Fibroblast of peridontal ligament (primary cell): ENCODE measurements around the gene CNPY1.

Experiments
- DNase-seq: peaks from one replicate; pipeline ENCODE4 v3.0.0-alpha.2; 2010; ENCODE audit errors: extremely low read depth

CNPY1 gene

DNA sequence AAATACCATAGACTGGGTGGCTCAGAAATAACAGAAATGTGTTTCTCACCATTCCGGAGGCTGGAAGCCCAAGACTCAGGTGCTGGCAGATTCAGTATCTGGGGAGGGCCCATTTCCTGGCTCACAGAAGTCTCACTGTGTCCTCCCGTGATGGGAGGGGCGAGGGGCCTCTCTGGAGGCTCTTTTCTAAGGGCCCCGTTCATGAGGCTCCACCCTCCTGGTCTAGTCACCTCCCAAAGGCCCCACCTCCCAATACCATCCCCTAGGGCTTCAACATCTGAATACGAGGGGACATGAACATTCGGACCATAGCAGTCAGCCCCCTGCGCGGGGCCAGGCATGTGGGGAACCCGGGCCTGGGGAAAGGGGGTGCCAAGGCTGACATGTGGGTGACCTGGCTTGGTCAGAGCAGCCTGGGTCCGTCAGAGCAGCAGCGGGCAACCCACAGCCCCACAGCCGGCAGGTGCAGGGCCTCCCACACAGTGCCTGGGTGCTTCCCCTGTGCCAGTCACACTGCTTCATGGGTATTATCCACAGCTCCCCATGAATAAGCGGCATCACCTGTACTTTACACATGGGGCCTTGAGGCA, 13.3 kb upstream of the CNPY1 start:
- DNase-seq = no peak

DNA sequence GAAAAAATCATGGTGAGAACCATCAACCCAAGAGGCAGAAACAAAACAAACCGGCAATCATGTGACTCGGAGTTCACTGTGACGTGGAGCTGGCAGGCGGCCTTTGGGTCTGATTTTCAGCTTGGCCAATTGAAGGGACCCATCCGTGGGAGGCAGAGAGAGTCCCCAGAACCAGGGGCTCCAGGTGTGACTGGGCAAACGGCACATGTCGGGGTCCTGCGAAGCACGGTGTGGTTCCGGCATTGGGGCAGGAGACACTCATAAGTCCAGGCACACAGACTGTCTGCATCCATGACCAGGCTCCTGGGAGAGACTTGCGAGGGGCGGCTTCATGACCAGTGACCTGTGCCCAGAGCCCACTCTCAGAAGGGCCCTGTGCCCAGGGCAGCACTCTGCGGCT, 12.6 kb upstream of the CNPY1 start:
- no peak for DNase-seq

DNA sequence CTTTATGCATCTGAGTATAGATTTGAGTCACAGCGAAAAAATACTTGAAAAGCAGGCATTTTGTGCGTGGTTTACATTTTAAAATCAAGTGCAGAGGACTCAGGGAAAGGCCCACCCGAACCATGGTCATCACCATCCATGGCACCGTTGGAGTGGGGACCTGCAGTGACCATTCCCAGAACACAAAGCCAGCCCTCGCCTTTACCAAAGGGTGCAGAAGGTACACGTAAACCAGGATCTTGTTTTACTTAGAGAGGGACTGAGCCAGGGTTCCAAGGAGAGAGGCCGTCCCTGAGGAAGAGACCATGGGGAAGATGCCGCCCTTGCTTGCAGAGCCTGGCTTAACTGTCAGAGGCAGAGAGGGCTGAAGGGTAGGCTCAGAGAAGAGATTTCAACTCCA, 12.0 kb upstream of the CNPY1 start:
- DNase-seq = no peak

DNA sequence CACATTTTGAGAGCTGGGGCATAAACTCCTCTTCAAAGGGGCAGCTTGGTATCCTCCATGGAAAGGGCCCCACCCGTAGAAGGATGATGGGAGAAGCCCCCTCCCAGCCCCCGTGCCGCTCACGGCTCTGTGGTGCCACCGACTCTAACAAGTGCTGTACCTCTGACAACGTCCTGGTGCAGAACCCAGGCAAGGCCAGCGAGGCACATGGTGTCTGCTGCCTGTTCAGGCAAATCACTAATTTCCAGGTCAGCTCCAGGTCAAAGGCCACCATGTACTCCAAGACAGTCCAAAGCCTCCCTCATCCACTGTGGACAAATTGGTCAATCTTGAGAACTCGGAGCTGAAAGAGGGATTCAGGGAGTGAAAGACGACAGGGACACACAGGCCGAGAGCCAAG, 11.4 kb upstream of the CNPY1 start:
- DNase-seq = no peak

DNA sequence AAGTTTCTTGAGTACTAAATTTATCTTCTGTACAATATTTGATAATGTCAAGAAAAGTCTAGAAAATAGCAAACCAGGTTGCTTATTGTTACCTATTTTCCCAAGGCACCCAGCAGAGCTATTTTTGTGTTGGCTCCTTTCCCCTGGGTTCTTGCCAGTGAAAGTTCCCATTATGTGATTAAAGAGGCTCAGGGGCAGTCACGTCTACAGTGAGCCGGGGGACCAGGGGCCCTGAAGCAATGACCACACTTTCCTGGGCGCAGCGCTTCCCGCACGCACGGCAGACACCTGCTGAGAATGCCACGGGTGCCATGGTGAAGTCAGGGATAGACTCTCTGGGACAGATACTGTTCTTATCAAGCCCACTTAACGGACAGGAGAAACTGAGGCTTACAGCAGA, 10.4 kb upstream of the CNPY1 start:
- DNase-seq = no peak

DNA sequence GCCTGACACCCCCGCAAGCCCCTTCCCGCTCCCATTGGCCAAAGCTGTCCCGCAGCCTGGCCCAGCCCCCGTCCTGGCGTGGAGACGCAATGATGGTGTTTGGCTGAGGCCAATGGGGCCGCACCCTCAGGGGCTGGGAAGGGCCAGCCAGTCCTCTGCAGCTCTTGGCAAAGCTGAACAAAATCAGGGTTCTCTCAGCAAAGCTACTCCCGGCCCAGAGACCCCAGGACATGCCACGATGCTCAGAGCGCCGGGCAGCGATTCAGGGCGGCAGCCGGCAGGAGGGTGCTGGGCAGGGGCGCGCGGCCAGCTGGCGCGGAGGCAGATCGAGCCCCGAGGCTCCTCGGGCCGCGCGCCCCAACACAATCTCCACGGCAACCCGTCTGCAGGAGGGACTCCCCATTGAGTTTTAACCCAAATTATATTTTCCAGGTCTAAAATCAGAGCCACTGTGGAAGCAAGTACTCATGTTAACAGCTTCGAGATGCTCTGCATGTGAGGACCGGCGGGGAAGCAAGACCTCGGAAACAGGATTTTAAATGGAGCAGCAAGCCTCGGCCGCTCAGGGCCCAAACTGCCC, 8.8 kb upstream of the CNPY1 start:
- no peak for DNase-seq

DNA sequence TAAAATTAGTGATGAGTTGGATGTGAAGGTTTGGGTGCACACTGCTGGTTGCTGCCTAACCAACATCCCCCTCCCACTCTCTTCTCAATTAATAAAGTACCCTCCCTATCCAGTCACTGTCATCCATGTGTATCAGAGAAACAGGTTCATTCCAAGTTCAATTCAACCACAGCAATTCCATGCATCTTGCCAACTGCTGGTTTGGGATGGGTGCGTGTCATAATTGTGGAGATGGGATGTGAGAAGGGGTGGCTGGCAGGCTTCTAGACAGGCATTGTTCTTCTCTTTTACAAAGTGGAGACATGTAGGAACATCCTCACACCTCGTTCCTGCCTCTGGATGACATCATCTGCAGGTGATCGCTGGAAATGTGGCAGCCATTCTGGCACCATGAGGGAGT, 7.5 kb upstream of the CNPY1 start:
- no peak for DNase-seq

DNA sequence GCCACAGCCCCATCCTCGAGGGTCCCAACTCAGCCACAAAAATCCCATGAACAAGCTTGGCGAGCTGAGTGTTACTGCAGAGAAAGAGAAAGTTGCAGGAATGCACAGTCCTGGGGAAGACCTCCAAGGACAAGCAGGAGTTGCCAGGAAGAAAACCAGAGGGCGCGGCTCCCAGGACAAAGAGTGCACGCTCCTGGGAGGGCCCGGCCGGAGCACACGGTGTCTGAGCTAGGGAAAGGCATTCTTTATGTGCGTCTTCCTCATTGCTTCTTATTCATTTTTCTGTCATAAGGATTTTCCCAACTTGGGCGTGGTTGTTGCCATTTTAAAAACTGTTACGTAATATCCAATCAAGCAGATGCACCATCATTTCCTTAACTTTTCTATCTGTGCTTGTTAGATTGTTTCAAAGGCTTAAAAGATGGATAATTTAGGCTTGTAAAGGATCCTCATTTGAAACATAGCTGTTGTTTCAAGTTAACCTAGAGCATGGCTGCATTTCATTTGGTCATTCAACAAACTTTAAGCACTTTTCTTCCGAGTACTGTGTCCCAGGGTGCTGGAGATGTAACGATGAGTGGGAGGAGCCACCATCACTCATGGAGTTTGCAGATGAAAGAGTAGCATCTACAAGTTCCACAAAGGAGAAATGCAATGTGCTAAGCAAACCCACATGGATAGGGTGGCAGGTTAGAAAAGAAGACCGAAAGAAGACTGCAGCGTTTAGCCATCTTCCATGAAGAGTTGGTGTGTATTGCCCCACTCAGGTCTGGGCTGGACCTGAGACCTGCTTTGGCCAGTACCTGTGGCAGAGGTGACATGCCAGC, 5.6 kb upstream of the CNPY1 start:
- no peak for DNase-seq

DNA sequence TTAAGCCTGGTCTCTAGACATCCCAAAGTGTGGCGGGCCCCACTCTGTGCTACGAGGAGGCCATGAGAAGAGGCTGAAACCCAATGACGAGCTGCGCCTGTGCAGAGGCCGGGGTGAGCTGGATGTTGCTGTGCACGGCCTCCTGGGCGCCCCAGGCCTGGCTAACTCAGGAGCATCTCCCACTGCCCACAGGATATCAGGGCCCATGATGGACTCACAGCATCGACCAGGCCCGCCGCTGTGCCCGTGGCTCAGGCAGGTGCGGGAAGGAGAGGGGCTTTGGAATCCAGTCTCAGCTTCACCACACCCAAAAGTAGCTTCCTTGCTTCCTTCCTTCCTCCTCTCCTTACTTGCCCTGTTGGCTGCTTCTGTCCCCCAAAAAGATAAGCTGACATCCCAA, 4.6 kb upstream of the CNPY1 start:
- no peak for DNase-seq

DNA sequence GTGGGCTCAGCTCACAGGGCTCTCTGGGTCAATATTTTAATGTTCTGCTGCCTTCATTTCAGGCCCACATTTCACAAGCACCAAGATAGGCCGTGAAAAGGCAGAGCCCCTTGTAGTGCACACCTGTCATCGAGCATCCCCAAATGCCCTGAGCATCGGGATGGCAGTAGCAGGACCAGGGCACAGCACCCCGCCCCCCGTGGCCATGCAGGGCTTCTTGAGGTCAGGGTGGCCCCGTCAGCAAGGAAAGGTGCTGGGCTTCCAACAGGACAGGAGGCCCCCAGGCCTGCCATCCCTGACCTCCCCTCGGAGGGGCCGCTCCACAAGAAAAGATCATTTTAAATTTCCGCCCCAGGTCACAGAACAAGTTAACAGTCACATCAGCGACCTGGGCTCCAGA, 2.9 kb upstream of the CNPY1 start:
- DNase-seq = no peak

DNA sequence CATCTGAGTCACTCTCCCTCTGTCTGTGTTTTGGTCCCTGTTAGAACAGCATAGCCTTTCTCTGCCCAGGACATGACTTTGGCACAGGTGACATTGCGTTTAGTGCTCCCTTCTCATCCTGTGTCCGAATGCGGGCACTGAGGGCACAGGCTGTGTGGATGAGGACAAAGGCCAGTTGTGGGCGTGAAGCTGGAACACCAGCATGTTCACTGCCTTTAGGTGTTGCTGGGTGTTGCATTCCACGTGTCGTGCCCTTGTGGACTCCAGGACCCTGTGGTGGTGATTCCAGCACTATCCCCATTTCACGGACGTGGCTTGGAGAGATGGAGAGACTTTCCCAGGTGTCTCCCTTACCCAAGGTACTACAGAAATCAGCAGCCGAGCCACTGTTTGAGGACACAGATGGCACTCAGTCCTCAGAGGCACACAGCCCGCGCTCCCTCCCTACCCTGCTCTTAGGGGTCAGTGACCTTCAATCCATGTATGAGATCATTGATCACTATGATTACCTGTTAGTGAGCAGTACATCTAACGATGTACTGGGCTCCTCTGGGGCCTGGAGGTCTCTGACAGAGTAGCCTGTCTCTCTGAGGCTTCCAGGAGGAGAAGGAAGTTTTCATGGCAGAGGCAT, 917 bp upstream of the CNPY1 start:
- no peak for DNase-seq

DNA sequence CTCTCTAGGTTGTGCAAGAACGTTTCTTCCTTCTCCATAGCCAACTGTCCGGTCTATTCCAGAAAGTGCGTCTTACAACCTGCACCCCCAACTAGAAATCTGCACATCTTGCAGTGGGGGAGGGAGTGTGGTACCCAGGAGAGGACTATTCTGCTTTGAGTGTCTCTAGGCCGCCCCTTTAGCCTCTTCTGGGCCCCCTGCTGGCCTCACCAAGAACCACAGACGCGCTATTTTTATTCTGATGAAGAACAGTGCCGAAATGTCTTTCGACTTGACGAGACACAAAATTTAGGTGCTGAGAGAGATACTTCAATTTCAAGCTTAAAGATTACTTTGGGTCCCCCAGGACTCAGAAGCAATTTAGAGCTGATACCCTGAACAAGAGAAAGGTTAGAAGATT, 1.0 kb downstream of the CNPY1 start:
- no peak for DNase-seq

DNA sequence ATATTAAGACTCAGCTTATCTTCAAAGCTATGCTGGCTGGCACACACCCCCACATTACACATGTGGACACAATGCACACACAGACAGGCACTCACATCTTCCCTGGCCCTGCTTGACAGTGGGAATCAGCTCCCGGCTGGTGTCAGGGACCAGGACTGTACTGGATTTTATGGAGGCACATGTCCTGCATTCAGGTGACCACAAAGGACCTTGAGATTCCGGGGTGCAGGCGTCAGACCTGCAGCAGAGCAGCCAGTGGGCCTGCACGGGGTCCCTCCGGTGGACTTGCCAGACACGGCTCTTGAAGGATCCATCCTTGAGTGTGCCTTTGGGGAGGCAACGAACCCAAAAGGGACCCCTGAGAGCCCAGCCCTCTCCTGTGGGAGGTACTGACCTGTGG, 1.9 kb downstream of the CNPY1 start:
- no peak for DNase-seq

DNA sequence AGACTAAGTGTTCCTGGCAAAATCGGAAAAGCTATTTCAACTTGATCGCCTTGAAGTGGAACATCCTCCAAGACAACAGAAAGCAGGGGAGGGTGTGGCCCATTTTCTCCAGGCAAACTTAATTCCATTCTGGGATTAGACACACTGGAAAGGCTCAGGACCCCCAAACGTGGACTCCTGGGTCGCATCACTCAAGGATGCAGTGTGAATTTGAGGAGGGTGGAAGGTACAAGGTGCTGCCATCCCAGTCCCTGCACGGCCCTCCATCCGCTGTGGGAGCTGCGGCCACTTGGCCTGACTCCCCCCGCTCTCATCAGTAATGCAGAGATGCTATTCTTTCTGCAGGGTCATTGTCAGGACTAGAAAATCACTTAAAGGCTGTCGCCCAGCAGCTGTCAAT, 2.4 kb downstream of the CNPY1 start:
- no peak for DNase-seq

DNA sequence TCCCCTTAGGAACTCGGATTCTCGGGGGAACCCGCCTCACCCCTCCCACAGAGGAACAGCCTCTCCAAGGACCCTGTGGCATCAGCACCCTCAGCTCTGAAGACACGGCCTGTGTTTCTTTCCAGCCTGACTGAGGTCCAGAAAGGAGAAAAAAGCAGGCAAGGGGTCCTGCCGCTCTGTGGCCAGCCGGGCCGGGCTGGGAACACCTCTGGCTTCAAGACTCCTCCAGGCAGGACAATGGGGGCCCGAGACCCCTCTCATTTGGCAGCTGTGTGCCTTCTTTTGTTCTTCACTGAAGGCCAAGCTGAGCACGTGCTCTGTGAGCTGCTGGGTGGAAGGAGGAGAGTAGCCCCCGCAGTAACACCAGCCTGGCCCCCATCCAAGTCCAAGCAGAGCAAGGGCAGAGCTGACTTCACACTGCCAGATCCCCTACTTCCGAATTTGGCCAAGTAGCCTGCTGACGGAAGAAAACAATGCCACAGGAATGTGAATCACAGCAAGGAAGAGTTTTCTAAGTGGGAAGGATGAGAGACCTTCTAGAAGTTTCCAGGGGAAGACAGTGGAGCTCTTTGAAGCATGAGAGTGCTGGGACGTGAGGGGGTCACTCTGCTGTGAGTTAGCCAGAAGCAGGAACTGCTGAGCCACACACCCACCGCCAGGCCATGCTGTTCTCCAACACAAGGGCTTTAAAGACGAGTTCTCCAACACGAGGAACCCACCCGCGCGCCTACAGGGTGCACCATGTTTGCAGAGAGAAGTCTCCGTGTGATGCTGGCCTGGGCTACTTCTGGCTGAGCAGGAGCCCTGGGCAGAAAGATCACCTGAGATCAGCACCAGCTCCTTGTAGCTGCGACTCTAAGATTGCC, 3.1 kb downstream of the CNPY1 start:
- DNase-seq = no peak

DNA sequence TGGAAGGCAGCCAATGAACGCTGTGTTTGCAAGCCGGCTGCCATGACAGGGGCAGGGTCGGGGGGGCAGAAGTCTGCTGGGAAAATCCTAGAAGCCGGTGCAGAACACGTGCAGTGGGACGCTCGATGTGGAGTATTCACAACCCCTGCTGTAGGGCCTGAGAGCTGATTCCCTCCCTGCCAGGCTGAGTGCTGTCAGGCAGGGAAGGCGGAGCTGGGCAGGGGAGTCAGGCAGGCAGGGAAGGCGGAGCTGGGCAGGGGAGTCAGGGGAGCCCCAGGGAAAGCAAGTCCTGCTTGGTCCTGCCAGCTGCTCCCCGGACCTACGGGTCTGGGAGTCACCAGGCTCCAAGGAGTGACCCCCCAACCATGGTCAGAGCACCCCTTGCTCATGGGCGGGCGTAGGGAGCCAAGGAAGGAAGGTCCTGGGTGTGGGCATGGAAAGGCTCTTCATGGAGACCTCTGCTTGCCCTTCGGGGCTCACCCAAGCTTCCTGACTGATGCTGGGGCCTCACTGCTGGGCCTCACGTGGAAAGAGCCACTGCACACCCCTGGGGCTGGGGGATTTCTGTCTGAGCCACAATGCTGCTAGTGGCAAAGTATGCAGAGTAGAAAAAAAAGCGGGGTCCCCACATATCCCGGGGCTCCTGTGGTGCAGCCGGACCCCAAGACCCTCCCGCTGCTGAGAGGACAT, 4.2 kb downstream of the CNPY1 start:
- DNase-seq = no peak

DNA sequence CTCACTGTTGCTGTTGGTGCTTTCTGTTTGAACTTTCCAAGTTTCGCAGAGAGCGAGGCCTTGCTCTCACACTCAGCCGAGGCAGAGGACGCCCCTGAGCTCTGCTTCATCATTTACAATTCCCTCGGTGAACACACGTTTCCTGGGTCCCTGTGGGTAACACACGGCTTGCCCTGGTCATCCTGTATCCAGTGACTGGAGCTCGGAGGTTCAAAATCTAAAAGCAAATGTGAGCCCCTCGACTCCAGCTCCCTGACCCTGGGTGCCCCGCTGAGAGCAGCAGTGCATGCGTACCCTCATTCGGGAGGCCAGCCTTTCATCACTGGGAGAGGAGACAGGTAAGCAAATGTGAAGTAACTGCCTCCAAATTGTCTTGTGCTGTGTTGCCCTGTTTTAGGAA, 5.8 kb downstream of the CNPY1 start:
- DNase-seq = no peak

DNA sequence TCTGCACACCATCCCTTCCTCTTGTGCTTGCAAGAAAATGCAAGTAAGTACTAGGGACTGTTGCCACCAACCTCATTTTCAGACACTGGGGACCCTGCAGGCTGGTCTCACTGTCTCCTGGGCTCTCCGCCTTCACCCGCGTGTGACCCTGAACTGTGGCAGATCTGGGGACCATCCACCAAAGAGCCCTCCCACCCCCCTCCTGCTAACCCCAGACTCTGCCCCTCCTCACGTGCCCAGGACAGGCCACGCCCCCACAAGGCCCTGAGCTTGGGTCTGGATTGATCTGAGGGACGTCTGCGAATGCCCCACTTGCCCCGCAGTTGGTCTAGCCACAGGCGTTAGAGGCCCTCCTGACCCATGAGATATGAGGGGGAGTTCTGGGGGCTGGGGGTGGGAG, 8.1 kb downstream of the CNPY1 start:
- DNase-seq = no peak

DNA sequence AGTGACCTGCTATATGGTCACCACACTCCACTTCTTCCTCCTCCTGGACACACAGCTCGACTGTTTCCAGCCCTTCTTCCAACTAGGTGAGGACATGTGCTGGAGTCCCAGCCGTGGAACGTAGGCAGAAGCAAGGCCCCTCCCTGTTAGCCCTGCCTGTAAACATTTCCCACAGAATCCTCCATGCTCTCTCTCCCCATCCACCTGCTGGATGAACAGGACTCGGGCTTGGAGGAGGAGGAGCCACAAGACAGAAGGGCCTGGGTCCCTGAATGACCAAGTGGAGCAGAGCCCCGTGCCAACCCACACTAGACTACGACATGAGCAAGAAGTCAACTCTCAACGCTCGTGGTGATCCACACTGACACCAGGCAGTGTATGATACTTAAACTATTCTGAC, 9.9 kb downstream of the CNPY1 start:
- no peak for DNase-seq

DNA sequence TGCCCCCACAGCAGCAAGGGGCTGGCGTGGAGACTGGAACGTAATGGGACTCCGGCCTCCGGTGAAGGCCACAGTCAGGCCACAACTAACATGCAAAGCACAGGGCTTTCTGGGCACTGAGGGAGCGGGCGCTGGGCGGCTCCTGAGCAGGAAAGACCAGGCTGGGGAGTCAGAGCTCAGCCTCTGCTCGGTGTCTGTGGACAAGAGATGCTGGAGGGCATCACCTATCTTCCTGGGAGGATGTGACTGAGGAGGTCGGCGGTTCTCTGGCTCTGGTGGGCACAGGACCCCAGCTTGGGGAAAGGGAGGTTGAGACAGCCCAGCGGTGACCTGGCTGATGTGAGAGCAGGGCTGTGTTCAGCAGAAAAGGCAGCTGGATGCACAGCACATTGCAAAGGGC, 11.7 kb downstream of the CNPY1 start:
- DNase-seq = no peak
